Muscle layer of colon (tissue), 2 donors: ENCODE results near the gene PTPRD.

ENCODE experiments used
- H3K27ac ChIP-seq: one replicate; pipeline ENCODE4 v1.7.0; 2013; ENCODE audit warnings: low read depth, mild to moderate bottlenecking, low read length, moderate library complexity
- H3K27me3 ChIP-seq, 2 donors: one replicate each; pipeline ENCODE4 v1.7.0; 2013; ENCODE audit warnings: low read length in 2 of 2, mild to moderate bottlenecking in 2 of 2; ENCODE audit not compliant: insufficient read depth in 2 of 2, control insufficient read depth in 1 of 2
- H3K36me3 ChIP-seq: one replicate; pipeline ENCODE4 v1.7.0; 2013; ENCODE audit warnings: mild to moderate bottlenecking, low read length; ENCODE audit not compliant: insufficient read depth
- H3K4me1 ChIP-seq: one replicate; pipeline ENCODE4 v1.7.0; 2013; ENCODE audit warnings: mild to moderate bottlenecking, low read length; ENCODE audit not compliant: insufficient read depth
- H3K4me3 ChIP-seq, 2 donors: one replicate each; pipeline ENCODE4 v1.7.0; 2013; ENCODE audit warnings: low read length in 2 of 2, low read depth in 1 of 2, mild to moderate bottlenecking in 1 of 2, moderate library complexity in 1 of 2
- H3K9ac ChIP-seq: one replicate; pipeline ENCODE4 v1.7.0; 2013; ENCODE audit warnings: low read length
- H3K9me3 ChIP-seq: one replicate; pipeline ENCODE4 v1.7.0; 2013; ENCODE audit warnings: mild to moderate bottlenecking, low read length
- donor health status: abdominal sarcoma.
- donor health status: Adenocarcinoma of cecum.

The PTPRD gene

GRCh38 chr9:8371686-8372085 lies 2241.1 kb downstream of the PTPRD start:
- no peaks in the 10 kb centered on the region for H3K4me1 ChIP-seq
- H3K4me3 ChIP-seq = no peak overlapping the region
- no peaks in the 10 kb centered on the region for H3K36me3 ChIP-seq
- no peak overlapping the region for H3K27ac ChIP-seq
- H3K27me3 ChIP-seq = no peaks in the 10 kb centered on the region
- H3K9me3 ChIP-seq = no peaks in the 10 kb centered on the region
- no peak overlapping the region for H3K9ac ChIP-seq

DNA sequence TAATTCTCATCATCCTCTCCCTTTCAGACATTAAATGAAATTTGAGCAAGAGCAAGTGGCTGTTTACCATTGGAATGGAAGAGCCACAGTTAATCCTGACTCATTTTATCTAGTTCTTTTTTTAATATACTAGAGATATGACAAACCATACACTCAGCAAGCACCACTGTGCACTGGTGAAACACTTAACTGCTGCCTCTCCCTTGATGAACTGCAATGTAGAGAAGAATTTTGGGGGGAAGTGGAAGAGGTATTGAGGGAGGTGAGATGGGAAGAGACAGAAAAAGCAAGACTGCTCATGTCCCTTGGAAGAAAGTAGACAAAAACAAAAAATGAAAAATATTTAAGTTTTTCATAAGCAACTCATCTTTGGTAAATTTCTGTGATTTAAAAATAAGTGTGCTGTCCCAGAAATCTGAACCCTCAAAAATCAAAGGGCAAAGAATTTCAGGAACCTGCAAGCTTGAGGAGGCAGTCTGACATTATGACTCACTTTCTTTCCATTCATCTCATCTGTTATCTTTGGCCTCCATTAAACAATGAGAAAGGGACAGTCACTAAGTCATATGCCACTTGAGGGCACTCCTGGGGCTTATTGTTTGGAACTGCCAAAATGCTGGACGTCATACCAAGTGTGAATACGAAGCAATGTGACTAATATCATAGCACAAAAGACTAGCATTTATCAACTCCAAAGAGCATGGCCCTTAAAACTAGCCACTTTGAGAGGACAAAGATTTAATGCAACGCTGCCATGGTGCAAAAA lies 2246.5 kb downstream of the PTPRD start:
- no peaks in the 10 kb centered on the region for H3K27me3 ChIP-seq
- H3K27ac ChIP-seq = no peak overlapping the region
- no peak overlapping the region for H3K4me3 ChIP-seq
- no peak overlapping the region for H3K9ac ChIP-seq
- no peaks in the 10 kb centered on the region for H3K36me3 ChIP-seq
- no peaks in the 10 kb centered on the region for H3K4me1 ChIP-seq
- H3K9me3 ChIP-seq = no peaks in the 10 kb centered on the region

- Histone ChIP-seq H3K4me1 (no peaks in the 10 kb centered on the region), H3K4me3 (no peak overlapping the region), H3K9ac (no peak overlapping the region), H3K27ac (no peak overlapping the region), H3K36me3 (no peaks in the 10 kb centered on the region), H3K27me3 (no peaks in the 10 kb centered on the region), H3K9me3 (no peaks in the 10 kb centered on the region)
These were observed 2247.2 kb downstream of the PTPRD start for GRCh38 chr9:8365466-8366160.

DNA sequence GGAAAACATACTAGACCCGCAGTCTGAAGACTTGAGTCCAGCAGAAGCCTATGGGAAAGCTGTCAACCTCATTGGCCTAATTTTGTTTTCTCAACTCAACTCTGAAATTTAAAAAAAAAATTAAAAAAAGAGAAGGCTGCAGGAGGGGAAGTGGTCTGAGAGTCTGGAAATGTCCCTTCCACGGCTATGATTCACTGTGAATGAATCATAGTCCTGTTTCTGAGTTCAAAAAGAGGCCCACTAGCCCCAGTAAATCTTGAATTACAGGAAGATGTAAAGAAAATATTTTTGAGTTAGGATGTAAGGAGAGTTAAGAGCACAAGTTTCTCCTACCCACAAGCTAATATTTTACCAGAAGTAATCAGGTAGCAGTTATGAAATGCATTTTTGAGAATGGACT lies 2247.8 kb downstream of the PTPRD start:
- H3K27me3 ChIP-seq = no peaks in the 10 kb centered on the region

GRCh38 chr9:8364026-8364752 lies 2248.6 kb downstream of the PTPRD start:
- H3K4me3 ChIP-seq = no peak overlapping the region
- H3K4me1 ChIP-seq = no peaks in the 10 kb centered on the region
- H3K9ac ChIP-seq = no peak overlapping the region
- no peak overlapping the region for H3K27ac ChIP-seq
- H3K36me3 ChIP-seq = no peaks in the 10 kb centered on the region
- H3K9me3 ChIP-seq = no peaks in the 10 kb centered on the region
- no peaks in the 10 kb centered on the region for H3K27me3 ChIP-seq

More for the DNA sequence above, 2247.8 kb downstream of the PTPRD start:
- Histone ChIP-seq H3K9ac (no peak overlapping the region), H3K4me3 (no peak overlapping the region), H3K36me3 (no peaks in the 10 kb centered on the region), H3K4me1 (no peaks in the 10 kb centered on the region), H3K27ac (no peak overlapping the region), H3K9me3 (no peaks in the 10 kb centered on the region)

GRCh38 chr9:8362250-8362649 lies 2250.6 kb downstream of the PTPRD start:
- Histone ChIP-seq H3K9me3 (no peaks in the 10 kb centered on the region), H3K27me3 (no peaks in the 10 kb centered on the region), H3K27ac (no peak overlapping the region), H3K4me3 (no peak overlapping the region), H3K4me1 (no peaks in the 10 kb centered on the region), H3K36me3 (no peaks in the 10 kb centered on the region), H3K9ac (no peak overlapping the region)

DNA sequence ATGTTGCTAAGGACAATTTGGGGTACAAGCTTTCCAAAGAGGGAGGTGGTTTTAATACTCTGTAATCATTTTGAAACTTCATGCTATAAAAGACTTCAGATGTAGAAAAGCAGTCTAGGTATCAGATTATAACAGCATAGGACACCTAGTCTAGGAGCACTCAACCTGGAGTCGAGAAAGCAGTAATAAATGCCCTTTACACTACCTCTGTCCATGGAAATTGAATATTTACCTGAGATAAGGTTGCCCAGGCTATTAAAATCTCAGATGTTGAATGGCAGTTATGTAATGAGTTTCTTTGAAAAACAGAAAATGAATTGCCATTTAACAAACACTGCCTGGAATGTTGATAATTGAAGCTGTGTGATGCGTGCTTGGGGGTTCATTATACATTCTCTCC lies 2251.4 kb downstream of the PTPRD start:
- no peaks in the 10 kb centered on the region for H3K27me3 ChIP-seq

DNA sequence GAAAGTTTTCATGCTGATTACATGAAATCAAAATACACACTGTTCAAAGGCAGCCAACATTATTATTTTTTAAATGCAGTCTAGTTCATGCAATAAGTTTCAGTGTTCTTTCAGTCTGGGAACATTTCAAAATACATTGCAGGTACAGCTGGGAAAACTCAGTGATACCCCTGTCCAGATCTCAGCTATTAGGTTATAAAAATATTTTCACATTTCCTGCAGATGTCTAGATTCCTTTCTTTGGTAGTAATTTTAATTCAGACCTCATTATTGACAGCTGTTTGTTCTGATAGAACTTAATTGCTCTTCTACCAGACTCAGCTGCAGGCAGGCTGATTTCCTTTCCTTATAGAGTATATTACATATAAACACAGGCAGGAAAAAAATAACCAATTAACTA lies 2256.4 kb downstream of the PTPRD start:
- Histone ChIP-seq H3K4me3 (no peak overlapping the region), H3K27me3 (no peaks in the 10 kb centered on the region), H3K36me3 (no peaks in the 10 kb centered on the region), H3K9ac (no peak overlapping the region), H3K27ac (no peak overlapping the region), H3K4me1 (no peaks in the 10 kb centered on the region), H3K9me3 (no peaks in the 10 kb centered on the region)

More for the DNA sequence above, 2251.4 kb downstream of the PTPRD start:
- no peak overlapping the region for H3K4me3 ChIP-seq
- no peaks in the 10 kb centered on the region for H3K9me3 ChIP-seq
- H3K27ac ChIP-seq = no peak overlapping the region
- H3K9ac ChIP-seq = no peak overlapping the region
- H3K36me3 ChIP-seq = no peaks in the 10 kb centered on the region
- no peaks in the 10 kb centered on the region for H3K4me1 ChIP-seq

GRCh38 chr9:8351436-8351835 lies 2261.4 kb downstream of the PTPRD start:
- no peaks in the 10 kb centered on the region for H3K4me1 ChIP-seq
- H3K4me3 ChIP-seq = no peak overlapping the region
- no peak overlapping the region for H3K27ac ChIP-seq
- no peaks in the 10 kb centered on the region for H3K27me3 ChIP-seq
- no peaks in the 10 kb centered on the region for H3K9me3 ChIP-seq
- no peaks in the 10 kb centered on the region for H3K36me3 ChIP-seq
- no peak overlapping the region for H3K9ac ChIP-seq

DNA sequence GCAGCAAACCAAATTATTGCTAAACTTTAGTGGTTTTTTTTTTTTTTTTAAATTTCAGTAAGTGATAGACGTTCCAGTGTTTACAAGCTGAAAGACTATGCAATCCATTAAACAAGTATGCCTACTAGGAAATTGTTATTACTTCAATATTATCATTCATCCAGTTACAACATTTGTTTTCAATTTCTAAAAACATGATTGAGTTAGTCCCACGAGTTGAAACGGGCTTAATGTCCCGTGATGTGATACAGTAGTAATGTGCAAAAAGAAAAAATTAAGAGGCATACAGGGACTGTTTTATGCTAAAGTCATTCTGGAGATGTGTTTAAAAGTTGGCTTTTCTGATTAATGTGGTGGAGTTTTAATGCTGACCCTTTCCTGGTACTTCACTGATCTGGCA lies 2262.9 kb downstream of the PTPRD start:
- Histone ChIP-seq H3K36me3 (no peaks in the 10 kb centered on the region), H3K9ac (no peak overlapping the region)

GRCh38 chr9:8349376-8349775 lies 2263.4 kb downstream of the PTPRD start:
- no peak overlapping the region for H3K27ac ChIP-seq
- H3K9me3 ChIP-seq = no peaks in the 10 kb centered on the region
- H3K27me3 ChIP-seq = no peaks in the 10 kb centered on the region
- H3K4me1 ChIP-seq = no peaks in the 10 kb centered on the region
- H3K4me3 ChIP-seq = no peak overlapping the region
- H3K36me3 ChIP-seq = no peaks in the 10 kb centered on the region
- no peak overlapping the region for H3K9ac ChIP-seq

More for the DNA sequence above, 2262.9 kb downstream of the PTPRD start:
- H3K27me3 ChIP-seq = no peaks in the 10 kb centered on the region
- H3K9me3 ChIP-seq = no peaks in the 10 kb centered on the region
- H3K4me3 ChIP-seq = no peak overlapping the region
- H3K4me1 ChIP-seq = no peaks in the 10 kb centered on the region
- H3K27ac ChIP-seq = no peak overlapping the region
